GM12872 (cell line): ENCODE data around the gene GPX7.

ENCODE experiments used
- TF ChIP-seq, protein P1 (sequence below): IDR thresholded peaks from 3 replicates; pipeline ENCODE4 v1.5.1; 2011; ENCODE audit warnings: low read depth, mild to moderate bottlenecking, low read length, moderate library complexity; ENCODE audit not compliant: insufficient read depth

Gene GPX7

DNA sequence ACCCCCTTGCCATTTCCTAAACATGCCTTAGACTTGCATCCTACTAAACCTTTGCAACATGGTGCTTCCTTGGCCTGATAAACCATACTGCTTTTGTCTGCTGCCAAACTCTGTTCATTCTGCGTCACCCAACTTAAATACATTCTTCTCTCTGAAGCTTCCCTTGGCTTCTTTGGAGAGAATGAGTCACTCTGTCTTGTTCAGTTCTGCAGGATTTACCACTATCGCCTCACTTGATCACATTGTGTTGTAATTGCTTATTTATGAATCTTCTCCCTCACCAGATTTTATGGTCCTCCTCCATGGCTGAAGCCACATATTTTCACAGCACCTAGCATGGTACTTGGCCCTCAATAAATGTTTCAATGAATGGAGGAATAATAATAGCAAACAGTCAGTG lies 27.6 kb upstream of the GPX7 start:
- TF ChIP-seq, protein P1, sequence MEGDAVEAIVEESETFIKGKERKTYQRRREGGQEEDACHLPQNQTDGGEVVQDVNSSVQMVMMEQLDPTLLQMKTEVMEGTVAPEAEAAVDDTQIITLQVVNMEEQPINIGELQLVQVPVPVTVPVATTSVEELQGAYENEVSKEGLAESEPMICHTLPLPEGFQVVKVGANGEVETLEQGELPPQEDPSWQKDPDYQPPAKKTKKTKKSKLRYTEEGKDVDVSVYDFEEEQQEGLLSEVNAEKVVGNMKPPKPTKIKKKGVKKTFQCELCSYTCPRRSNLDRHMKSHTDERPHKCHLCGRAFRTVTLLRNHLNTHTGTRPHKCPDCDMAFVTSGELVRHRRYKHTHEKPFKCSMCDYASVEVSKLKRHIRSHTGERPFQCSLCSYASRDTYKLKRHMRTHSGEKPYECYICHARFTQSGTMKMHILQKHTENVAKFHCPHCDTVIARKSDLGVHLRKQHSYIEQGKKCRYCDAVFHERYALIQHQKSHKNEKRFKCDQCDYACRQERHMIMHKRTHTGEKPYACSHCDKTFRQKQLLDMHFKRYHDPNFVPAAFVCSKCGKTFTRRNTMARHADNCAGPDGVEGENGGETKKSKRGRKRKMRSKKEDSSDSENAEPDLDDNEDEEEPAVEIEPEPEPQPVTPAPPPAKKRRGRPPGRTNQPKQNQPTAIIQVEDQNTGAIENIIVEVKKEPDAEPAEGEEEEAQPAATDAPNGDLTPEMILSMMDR = no peak

DNA sequence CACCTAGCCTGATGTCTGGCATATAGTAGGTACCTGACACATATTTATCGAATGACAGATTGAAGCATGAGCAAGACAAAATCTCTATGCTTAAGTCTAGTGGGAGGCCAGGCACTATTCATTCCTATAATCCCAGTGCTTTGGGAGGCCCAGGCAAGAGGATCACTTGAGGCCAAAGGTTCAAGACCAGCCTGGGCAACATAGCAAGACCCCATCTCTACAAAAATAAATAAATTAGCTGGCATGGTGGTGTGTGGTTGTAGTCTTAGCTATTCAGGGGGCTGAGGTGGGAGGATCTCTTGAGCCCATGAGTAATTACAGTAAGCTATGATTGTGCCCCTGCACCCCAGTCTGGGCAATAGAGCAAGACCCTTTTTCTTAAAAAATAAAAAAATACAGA lies 26.1 kb upstream of the GPX7 start:
- TF ChIP-seq, protein P1 = no peak

DNA sequence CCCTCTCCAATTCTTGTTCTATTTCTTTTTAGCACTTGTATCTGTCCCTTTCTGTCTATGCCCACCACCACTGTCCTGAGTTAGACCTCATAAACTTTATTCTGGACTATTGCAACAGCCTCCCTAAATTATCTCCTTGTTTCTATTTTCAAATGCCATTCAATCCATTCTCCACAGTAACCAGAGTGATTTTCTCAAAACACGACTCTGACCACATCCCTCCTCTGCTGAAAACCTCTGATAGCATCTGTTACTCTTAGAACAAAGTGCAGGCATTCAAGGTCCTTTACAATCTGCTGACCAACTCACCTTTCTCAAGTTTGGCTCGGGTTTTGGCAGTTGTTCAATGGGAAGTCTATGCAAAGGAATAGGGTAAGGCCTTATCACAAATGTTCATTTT lies 22.8 kb upstream of the GPX7 start:
- TF ChIP-seq, protein P1 = no peak

- TF ChIP-seq, protein P1 = no peak
Measured at GRCh38 chr1:52580283-52580682, 21.9 kb upstream of the GPX7 start.

- TF ChIP-seq, protein P1 = no peak
Measured at GRCh38 chr1:52582116-52582696, 20.0 kb upstream of the GPX7 start.

GRCh38 chr1:52585474-52585873 lies 16.7 kb upstream of the GPX7 start:
- TF ChIP-seq, protein P1 = no peak

GRCh38 chr1:52588027-52588426 lies 14.1 kb upstream of the GPX7 start:
- TF ChIP-seq, protein P1 = no peak

DNA sequence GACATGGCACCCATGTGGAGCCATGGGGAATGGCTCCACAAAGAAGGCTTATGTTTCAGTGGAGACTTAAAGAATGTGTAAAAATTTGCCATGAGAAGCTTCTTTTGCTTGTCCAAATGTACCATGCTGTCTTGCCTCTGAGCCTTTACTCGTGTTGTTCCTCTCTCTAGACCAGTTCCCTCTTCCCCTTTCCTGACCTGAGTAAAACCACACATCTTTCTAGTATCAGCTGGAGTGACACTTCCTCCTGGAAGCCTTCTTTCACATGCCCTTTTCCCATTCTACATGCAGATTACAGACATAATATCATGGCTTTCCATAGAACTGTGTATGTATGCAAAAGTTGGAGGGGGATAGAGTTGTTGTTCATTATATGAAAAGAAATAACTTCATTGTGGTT lies 13.6 kb upstream of the GPX7 start:
- TF ChIP-seq, protein P1 = no peak
